HG02884 (cell line): ENCODE measurements around the gene REELD1.

ENCODE experiments used
- ATAC-seq: cut with Tn5 transposase; IDR thresholded peaks from one replicate; pipeline ENCODE4 v1.9.1; 2021; ENCODE audit warnings: mild to moderate bottlenecking, moderate library complexity; ENCODE audit not compliant: unreplicated experiment

Gene REELD1

GRCh38 chr4:146263793-146264192 is 49.5 kb downstream of the REELD1 start:
- no peak for ATAC-seq

GRCh38 chr4:146265950-146266490 is 51.7 kb downstream of the REELD1 start:
- ATAC-seq, result no peak

- ATAC-seq, result no peak
These were observed 53.5 kb downstream of the REELD1 start for GRCh38 chr4:146267826-146268225.

GRCh38 chr4:146269228-146269653 is 54.9 kb downstream of the REELD1 start:
- peak; percentile 33 for ATAC-seq

DNA sequence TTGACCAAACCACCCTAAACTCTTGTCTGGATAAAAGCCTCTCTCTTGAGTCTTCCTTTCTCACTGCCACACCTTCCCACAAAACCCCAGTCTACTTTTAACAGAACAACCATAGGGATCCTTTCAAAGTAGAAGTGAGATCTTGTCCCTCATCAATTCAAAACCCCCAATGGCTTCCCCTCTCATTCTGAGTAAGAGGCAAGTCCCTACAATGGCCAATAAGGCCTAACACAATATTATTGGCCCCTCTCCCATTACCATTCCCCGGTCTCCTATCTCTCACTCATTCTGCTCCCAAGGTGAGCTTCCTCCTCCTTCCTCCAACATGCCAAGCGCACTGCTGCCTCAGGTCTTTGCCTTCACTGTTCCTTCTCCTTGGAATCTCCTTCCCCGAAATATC is 57.1 kb downstream of the REELD1 start:
- ATAC-seq, result no peak

DNA sequence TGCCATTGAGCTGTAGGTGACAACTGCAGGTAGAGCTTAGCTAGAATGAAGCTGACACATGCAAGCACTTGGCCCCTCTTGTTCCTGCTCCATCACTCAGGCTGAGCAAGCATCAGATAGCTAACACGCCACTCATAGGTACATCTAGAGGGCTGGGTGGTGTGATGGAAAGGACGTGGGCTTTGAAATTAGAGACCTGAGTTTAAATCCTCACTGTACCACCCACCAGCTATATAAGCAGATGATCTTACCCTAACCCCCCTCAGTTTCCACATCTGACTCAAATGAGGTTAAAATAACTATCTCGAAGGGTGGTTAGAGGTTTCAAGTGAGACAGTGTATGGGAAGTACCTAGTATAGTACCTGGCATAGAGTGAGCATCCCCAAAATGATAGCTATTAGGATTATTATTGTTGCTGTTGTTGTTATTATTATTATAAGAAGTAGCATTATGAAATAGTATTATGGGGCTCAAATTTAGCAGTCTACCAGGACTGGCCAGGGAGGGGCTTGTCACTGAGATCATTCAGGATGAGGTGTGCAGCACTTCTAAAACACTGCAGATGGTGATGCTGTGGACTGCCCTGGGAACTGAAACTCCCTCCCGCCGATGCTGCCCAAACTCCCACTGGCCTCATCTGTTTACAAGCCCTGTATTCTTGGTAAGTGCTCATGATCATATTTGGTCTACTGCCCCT is 59.0 kb downstream of the REELD1 start:
- ATAC-seq, result peak; percentile 72

DNA sequence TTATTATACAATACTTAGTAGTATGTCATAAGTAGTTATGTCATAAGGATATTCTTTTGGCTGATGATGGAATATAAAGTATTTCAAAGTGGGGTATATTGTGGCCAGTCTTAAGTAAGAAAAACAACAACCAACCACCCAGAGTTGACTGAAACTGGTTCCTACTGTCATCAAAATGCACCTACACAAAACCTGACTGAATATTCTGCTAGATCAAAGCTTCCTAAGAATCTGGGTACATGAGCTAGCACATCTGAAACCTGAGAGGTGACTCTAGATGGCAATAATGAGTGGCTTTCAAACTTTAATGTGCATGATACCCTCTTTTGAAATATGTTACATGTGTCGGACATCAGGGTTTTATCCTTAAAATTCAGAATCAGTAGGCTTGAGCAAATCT is 60.4 kb downstream of the REELD1 start:
- ATAC-seq, result no peak

DNA sequence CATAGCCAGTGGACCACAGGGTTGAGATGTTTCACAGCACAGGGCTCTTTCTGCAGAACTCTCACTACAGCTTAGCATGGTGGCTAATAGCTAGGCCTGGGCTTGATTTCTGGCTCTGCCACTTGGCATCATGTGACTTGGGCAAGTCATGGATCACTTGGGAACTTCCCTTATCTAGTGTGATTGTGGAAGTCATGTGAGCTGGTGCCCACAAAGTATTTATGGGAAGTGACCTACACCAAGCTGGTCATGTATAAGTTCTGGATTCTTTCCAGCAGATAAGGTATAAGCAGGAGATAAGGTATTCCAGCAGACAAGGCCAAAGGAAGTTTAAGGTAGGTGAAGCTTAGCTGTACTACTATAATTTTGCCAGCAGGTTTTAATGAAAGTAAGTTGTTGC is 61.0 kb downstream of the REELD1 start:
- ATAC-seq, result no peak

DNA sequence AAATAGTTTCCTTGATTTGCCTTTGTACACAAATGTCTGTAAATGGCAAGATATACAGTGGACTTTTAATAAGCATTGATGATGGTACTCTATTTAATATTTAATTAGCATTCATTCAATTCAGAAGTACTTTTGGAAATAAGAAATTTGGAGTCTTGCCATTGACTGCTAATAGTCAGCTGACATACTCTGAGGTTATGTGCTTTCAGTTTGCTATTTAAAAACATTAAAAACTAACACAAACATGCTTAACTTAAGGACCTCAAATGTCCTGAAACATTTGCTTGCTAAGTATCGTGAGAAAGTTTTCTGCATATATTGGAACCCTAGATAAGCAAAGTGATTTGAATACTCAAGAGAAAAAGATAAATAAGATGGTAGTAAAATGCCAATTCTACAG is 64.6 kb downstream of the REELD1 start:
- ATAC-seq, result no peak
